Progenitor cell of endocrine pancreas (in vitro differentiated cells): ENCODE measurements around the gene SIRT7. TPM values are rescaled to one million over a fixed set of nuclear protein-coding genes. Genes with fewer than 3 reads are reported as not detected.
A peak's percentile ranks its signal among the peaks of the same experiment; 100 is the strongest.

Experiments used
- DNase-seq: peaks from one replicate; pipeline ENCODE4 v3.0.0; 2021; ENCODE audit warnings: low spot score; ENCODE audit not compliant: unreplicated experiment
- H3K27ac Mint-ChIP-seq: 2 replicates; pipeline ENCODE4 v1.8.0; 2021; ENCODE audit warnings: mild to moderate bottlenecking, moderate library complexity, mixed read lengths
- H3K27me3 Mint-ChIP-seq: 2 replicates; pipeline ENCODE4 v1.8.0; 2021; ENCODE audit warnings: mixed read lengths
- H3K36me3 Mint-ChIP-seq: 2 replicates; pipeline ENCODE4 v1.8.0; 2022; ENCODE audit warnings: mixed read lengths; ENCODE audit not compliant: insufficient read depth
- H3K4me1 Mint-ChIP-seq: 2 replicates; pipeline ENCODE4 v1.8.0; 2021; ENCODE audit warnings: low read depth, mixed read lengths
- H3K4me3 Mint-ChIP-seq: 2 replicates; pipeline ENCODE4 v1.8.0; 2021; ENCODE audit warnings: low read depth, mild to moderate bottlenecking, moderate library complexity, mixed read lengths
- H3K9me3 Mint-ChIP-seq: 2 replicates; pipeline ENCODE4 v1.8.0; 2021; ENCODE audit warnings: low read depth, mixed read lengths
- CTCF ChIP-seq: fragments of 200-600 bp; sonication (generic); IDR thresholded peaks from one replicate; pipeline ENCODE4 v1.5.0; 2021; ENCODE audit warnings: antibody characterized with exemption, mild to moderate bottlenecking; ENCODE audit not compliant: unreplicated experiment
- total RNA-seq: library from RNA; stranded (reverse); gene quantifications from 2 replicates; pipeline ENCODE4 v1.2.1, GENCODE V29; 2021

SIRT7 gene
- total RNA-seq, 1 donor from 2014 or later: 34.0 TPM

GRCh38 chr17:81912441-81913309 is 5.3 kb downstream of the SIRT7 start:
- H3K4me3 Mint-ChIP-seq: peak overlapping the region; percentile 24

GRCh38 chr17:81911969-81912368 is 6.0 kb downstream of the SIRT7 start:
- Mint-ChIP-seq H3K4me3 (peak overlapping the region; percentile 62), H3K36me3 (peaks cover 11% of the 10 kb centered on the region), H3K4me1 (peaks cover 13% of the 10 kb centered on the region), H3K27ac (peak overlapping the region; percentile 85), H3K27me3 (no peaks in the 10 kb centered on the region), H3K9me3 (no peaks in the 10 kb centered on the region)
- no peak for DNase-seq
- TF ChIP-seq CTCF: no peak

More at GRCh38 chr17:81912441-81913309, 5.3 kb downstream of the SIRT7 start:
- no peak for DNase-seq
- Mint-ChIP-seq H3K36me3 (peaks cover 11% of the 10 kb centered on the region), H3K9me3 (no peaks in the 10 kb centered on the region), H3K27me3 (no peaks in the 10 kb centered on the region), H3K4me1 (peaks cover 18% of the 10 kb centered on the region), H3K27ac (no peak overlapping the region)
- TF ChIP-seq CTCF: no peak

- no peaks in the 10 kb centered on the region for H3K9me3 Mint-ChIP-seq
- peak; percentile 52 for TF ChIP-seq CTCF
- H3K4me3 Mint-ChIP-seq: peak within 1 kb of the TSS; percentile 92
- H3K27ac Mint-ChIP-seq: peak within 1 kb of the TSS; percentile 97
- H3K36me3 Mint-ChIP-seq: peaks cover 10% of the 10 kb centered on the region
- H3K4me1 Mint-ChIP-seq: peaks cover 10% of the 10 kb centered on the region
- peak; percentile 91 for DNase-seq
- H3K27me3 Mint-ChIP-seq: no peaks in the 10 kb centered on the region
Measured at GRCh38 chr17:81911277-81911961, 6.6 kb downstream of the SIRT7 start, which contains the start of gene PCYT2. PCYT2 (minus strand) TSS chr17:81911399; CDS start chr17:81911355, 44 bp downstream.

GRCh38 chr17:81910840-81911276 is 7.1 kb downstream of the SIRT7 start:
- peak overlapping the region; percentile 97 for H3K27ac Mint-ChIP-seq
- H3K9me3 Mint-ChIP-seq: no peaks in the 10 kb centered on the region
- no peak for DNase-seq
- H3K36me3 Mint-ChIP-seq: peaks cover 10% of the 10 kb centered on the region
- peak overlapping the region; percentile 92 for H3K4me3 Mint-ChIP-seq
- no peak for TF ChIP-seq CTCF
- no peaks in the 10 kb centered on the region for H3K27me3 Mint-ChIP-seq
- peaks cover 10% of the 10 kb centered on the region for H3K4me1 Mint-ChIP-seq
